SJCRH30 (cell line): ENCODE data around the gene CFL1. TPM values are rescaled to one million over a fixed set of nuclear protein-coding genes. Genes with fewer than 3 reads are reported as not detected.

Experiments
- total RNA-seq: library from RNA; depleted of rRNA; stranded (reverse); fragments of >200 nt; shearing (Covaris generic); gene quantifications from 2 replicates; pipeline ENCODE4 v1.2.3, GENCODE V29; 2014; rRNA removed

Gene CFL1
- total RNA-seq, 1 experiment from 2014 or later: 743 TPM

Other genes with a start within 250 kb of the CFL1 start
- 20.5 and 24.3 TPM in 2 replicates for gene MAP3K11, start 244.0 kb downstream of the CFL1 start, total RNA-seq
- gene PCNX3, start 242.4 kb downstream of the CFL1 start, total RNA-seq: 24.3 and 27.1 TPM in 2 replicates
- 2.8 and 2.9 TPM in 2 replicates for gene SIPA1, start 220.1 kb downstream of the CFL1 start, total RNA-seq
- gene RELA, start 195.3 kb downstream of the CFL1 start, total RNA-seq: 37.3 and 38.3 TPM in 2 replicates
- gene KAT5, start 145.9 kb downstream of the CFL1 start, total RNA-seq: 30.7 and 34.0 TPM in 2 replicates
- 49.3 and 50.9 TPM in 2 replicates for gene RNASEH2C, start 137.4 kb downstream of the CFL1 start, total RNA-seq
- 1.8 and 2.0 TPM in 2 replicates for gene AP5B1, start 77.2 kb downstream of the CFL1 start, total RNA-seq
- not detected in 2 replicates for gene OVOL1, start 71.1 kb downstream of the CFL1 start, total RNA-seq
- 0.04 TPM in 1 of 2 replicates, not detected in the other for gene SNX32, start 24.2 kb downstream of the CFL1 start, total RNA-seq
- gene MUS81, start 2.3 kb upstream of the CFL1 start, total RNA-seq: 31.1 and 35.1 TPM in 2 replicates
- gene EFEMP2, start 14.6 kb upstream of the CFL1 start, total RNA-seq: 21.5 and 23.9 TPM in 2 replicates
- gene CTSW, start 21.7 kb upstream of the CFL1 start, total RNA-seq: not detected in 2 replicates
- 64.3 and 68.1 TPM in 2 replicates for gene FIBP, start 30.3 kb upstream of the CFL1 start, total RNA-seq
- 25.2 and 30.6 TPM in 2 replicates for gene CCDC85B, start 32.5 kb upstream of the CFL1 start, total RNA-seq
- 1.5 and 1.9 TPM in 2 replicates for gene FOSL1, start 42.2 kb upstream of the CFL1 start, total RNA-seq
- gene C11orf68, start 60.9 kb upstream of the CFL1 start, total RNA-seq: 9.2 and 10.3 TPM in 2 replicates
- 72.7 and 77.7 TPM in 2 replicates for gene DRAP1, start 61.2 kb upstream of the CFL1 start, total RNA-seq
- not detected in 2 replicates for gene TSGA10IP, start 87.3 kb upstream of the CFL1 start, total RNA-seq
- 52.3 and 63.5 TPM in 2 replicates for gene SART1, start 103.6 kb upstream of the CFL1 start, total RNA-seq
- 52.9 and 55.1 TPM in 2 replicates for gene EIF1AD, start 144.0 kb upstream of the CFL1 start, total RNA-seq
- gene BANF1, start 144.3 kb upstream of the CFL1 start, total RNA-seq: 181 and 199 TPM in 2 replicates
- not detected in 2 replicates for gene CST6, start 153.8 kb upstream of the CFL1 start, total RNA-seq
- gene CATSPER1, start 168.3 kb upstream of the CFL1 start, total RNA-seq: 0.24 and 0.51 TPM in 2 replicates
- gene GAL3ST3, start 191.0 kb upstream of the CFL1 start, total RNA-seq: not detected in 2 replicates
- gene SF3B2, start 194.2 kb upstream of the CFL1 start, total RNA-seq: 163 and 169 TPM in 2 replicates
- gene PACS1, start 212.1 kb upstream of the CFL1 start, total RNA-seq: 11.8 and 12.5 TPM in 2 replicates